Sciatic nerve (tissue), 2 donors: ENCODE data around the gene NUDT16. TPM values are rescaled to one million over a fixed set of nuclear protein-coding genes. Genes with fewer than 3 reads are reported as not detected.
"Not testable (repeated sequence)": the region's sequence is repeated elsewhere in the genome, so short reads cannot be mapped to it uniquely, and the experiment has no call there.

Experiments
- ATAC-seq: fragments of 200-7000 bp; cut with Tn5 transposase; one replicate; pipeline ENCODE4 v1.9.1; 2020; ENCODE audit warnings: mild to moderate bottlenecking, moderate library complexity
- DNase-seq: peaks from one replicate; pipeline ENCODE4 v3.0.0-alpha.2; 2020; ENCODE audit warnings: low spot score
- intact Hi-C: fragments of 100-400 bp; cut with DNase I; formaldehyde crosslinking; loops from one replicate; pipeline ENCODE4 v1.14.2; 2022
- total RNA-seq: library from RNA; stranded (reverse); fragmentation: NEBNext Ultra II Directional; extraction: Animal tissue kit (Norgen Biotek cat#: 25700); gene quantifications from one replicate; pipeline ENCODE4 v1.2.1, GENCODE V29; 2021
- donor health status: DM: no; HTN: no; CAD: no.
- donor health status: DM: no; HTN: no; CAD: no.

NUDT16 gene
- total RNA-seq, 1 donor from 2014 or later = 26.2 TPM

- intact Hi-C loops = no loop called here
- DNase-seq = no peak
- no peak for ATAC-seq
Measured at GRCh38 chr3:131374741-131375140, 6.8 kb upstream of the NUDT16 start.

- intact Hi-C loops, DNase-seq: not testable (repeated sequence)
- ATAC-seq = peak; percentile 8
Measured at GRCh38 chr3:131380821-131381444, 641 bp upstream of the NUDT16 start.

- ATAC-seq = peak; percentile 59
- intact Hi-C loops = no loop called here
- peak; percentile 72 for DNase-seq
Measured at GRCh38 chr3:131386429-131387165, 5.0 kb downstream of the NUDT16 start.

DNA sequence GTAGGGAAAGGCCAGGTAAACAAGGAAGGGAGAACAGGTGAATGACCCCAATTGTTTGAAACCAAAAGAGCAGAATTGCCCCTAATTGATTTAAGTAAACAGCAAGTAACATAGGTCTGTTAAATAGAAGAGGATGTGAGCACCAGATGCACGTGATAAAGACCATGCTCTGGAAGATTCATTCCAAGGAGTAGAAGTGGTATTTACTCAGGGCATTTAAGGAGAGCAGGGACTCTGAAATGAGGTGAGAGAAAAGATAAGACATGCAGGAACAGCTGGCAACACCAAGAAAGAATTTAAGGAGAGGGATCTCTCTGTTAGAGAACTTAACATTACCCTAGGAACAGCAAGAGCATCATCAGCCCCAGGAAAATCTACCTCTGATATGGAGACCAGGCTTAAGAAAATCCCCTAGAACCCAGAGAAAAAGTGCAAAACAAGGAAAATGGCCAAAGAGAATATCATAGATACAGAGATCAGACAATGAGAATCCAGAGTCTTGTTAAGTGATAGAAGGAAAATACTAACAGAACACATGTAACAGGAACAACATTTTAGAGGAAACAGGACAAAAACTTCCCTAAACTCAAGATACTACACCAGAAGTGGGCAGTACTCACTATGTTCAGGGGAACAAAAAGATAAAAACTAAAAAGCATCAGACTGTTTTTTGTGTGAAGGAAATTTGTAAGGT is 6.4 kb downstream of the NUDT16 start:
- no peak for ATAC-seq
- DNase-seq = no peak
- intact Hi-C loops = no loop called here

GRCh38 chr3:131388490-131388799 is 6.9 kb downstream of the NUDT16 start:
- ATAC-seq (no peak), DNase-seq (no peak)
- intact Hi-C loops = no loop called here

GRCh38 chr3:131390331-131390730 is 8.8 kb downstream of the NUDT16 start:
- no peak for ATAC-seq
- no peak for DNase-seq
- intact Hi-C loops = no loop called here

DNA sequence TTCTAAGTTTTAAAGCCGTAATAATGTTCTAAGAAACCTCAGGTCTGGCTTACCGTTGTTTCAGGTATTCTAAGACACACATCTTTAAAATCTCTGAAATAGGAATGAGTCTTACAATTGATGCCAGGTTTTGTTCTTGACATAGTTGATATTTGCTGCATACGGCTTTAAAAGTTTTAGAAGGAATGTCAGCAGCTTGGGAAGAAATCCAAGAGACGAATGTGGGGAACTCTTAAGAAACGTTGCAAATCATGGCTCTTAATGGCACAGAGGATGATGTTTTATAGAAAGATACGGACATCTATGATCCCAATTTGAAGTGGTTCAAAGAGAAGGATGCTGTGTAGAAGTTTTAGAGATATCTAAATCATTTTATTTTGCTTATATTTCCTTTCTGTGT is 11.5 kb downstream of the NUDT16 start:
- DNase-seq (no peak), ATAC-seq (no peak)
- intact Hi-C loops = no loop called here

DNA sequence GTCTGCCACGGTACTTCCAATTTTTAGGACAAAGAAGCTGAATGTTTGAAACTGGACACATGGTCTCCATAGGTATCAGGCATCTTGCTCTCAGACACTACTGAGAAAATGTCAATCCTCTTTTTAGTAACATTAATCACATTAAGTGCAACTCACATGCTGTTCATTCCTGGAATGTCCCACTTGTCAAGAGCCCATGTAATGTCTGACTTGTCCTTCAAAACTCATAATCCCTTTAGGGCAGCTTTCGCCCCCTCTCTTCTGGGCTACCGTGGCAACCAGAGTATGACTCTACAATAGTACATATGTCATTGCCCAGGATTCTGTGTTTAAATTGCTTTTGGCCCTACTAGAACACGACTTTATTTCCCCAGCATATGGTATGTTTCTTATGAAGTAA is 12.3 kb downstream of the NUDT16 start:
- intact Hi-C loops = no loop called here
- ATAC-seq (no peak), DNase-seq (no peak)

- ATAC-seq = no peak
- DNase-seq = no peak
- intact Hi-C loops = no loop called here
Measured at GRCh38 chr3:131394400-131394799, 12.8 kb downstream of the NUDT16 start.

DNA sequence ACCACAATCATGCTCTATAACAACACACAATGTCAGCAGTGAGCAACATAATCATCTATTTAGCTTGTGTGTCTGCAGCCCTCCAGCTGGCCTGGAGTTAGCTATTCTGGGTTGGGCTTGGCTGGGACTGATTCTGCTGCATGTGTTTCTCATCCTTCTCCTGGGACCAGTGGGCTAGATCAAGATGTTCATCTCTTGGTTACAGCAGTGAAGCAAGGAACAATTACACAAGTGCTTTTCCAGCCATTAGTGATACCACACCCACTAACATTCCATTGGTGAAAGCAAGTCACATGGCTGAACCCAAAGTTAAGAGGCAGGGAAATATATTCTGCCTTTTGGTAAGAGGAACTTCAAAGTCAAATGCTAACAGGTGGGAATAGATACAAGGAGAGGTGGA is 14.6 kb downstream of the NUDT16 start:
- no peak for DNase-seq
- intact Hi-C loops = no loop called here

DNA sequence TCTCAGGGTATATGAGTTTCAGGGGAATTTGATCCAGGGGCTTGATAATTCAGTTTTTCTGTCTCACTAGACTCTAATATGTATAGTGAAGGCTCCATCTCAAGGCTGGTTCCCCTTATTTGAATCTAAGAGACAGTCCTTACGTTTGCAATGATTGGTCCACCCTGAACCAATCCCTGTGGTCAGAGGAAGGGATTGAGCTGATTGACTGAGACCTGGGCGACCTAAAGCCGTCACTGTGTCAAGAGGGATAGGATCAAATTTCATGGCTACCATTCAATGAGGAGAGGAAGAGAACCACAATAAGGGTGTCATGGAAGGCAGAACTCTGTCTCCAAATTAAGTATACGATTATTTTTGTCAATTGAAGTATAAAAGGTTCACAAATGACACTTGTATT is 16.3 kb downstream of the NUDT16 start:
- ATAC-seq (no peak), DNase-seq (no peak)
- intact Hi-C loops = no loop called here

More for the DNA sequence above, 14.6 kb downstream of the NUDT16 start:
- peak; percentile 99 for ATAC-seq

- DNase-seq (no peak), ATAC-seq (no peak)
- intact Hi-C loops = no loop called here
Measured at GRCh38 chr3:131401978-131402377, 20.4 kb downstream of the NUDT16 start.

GRCh38 chr3:131402391-131403039 is 20.9 kb downstream of the NUDT16 start:
- intact Hi-C loops = no loop called here

GRCh38 chr3:131403216-131403895 is 21.8 kb downstream of the NUDT16 start:
- no peak for ATAC-seq
- DNase-seq = no peak
- intact Hi-C loops = no loop called here

More at GRCh38 chr3:131402391-131403039, 20.9 kb downstream of the NUDT16 start:
- ATAC-seq = no peak
- DNase-seq = no peak

GRCh38 chr3:131405411-131405810 is 23.8 kb downstream of the NUDT16 start:
- intact Hi-C loops = no loop called here
- DNase-seq (no peak), ATAC-seq (no peak)

- no peak for DNase-seq
- no peak for ATAC-seq
- intact Hi-C loops = no loop called here
Measured at GRCh38 chr3:131406274-131406673, 24.7 kb downstream of the NUDT16 start.

DNA sequence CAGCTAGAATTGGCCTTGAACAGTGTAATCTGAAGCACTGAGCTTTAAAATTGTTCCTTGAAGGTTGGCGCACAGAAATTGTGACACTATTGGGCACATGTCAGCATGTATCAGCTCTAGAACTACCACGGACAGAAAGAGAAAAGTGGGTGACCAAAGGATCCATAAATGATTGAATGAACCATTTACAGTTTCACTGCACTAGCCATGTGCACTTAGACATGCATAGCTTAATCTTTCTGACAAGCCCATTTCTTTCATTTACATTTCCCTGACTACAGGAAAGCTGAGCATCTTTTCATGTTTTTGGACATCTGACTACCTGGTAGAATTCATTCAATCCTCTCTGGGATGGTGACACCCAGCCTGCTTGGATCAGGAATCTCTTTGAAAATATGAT is 36.2 kb downstream of the NUDT16 start:
- intact Hi-C loops = no loop called here
- ATAC-seq = no peak
- DNase-seq = no peak

GRCh38 chr3:131421301-131421700 is 39.7 kb downstream of the NUDT16 start:
- ATAC-seq (no peak), DNase-seq (no peak)
- intact Hi-C loops = no loop called here

GRCh38 chr3:131421957-131422498 is 40.5 kb downstream of the NUDT16 start:
- DNase-seq = no peak
- intact Hi-C loops = no loop called here
- ATAC-seq = no peak
